GM12872 (cell line): ENCODE data around the gene CCR3.

Source experiments
- CTCF ChIP-seq: IDR thresholded peaks from 3 replicates; pipeline ENCODE4 v1.5.1; 2011; ENCODE audit warnings: low read depth, mild to moderate bottlenecking, low read length, moderate library complexity; ENCODE audit not compliant: insufficient read depth

Gene CCR3

DNA sequence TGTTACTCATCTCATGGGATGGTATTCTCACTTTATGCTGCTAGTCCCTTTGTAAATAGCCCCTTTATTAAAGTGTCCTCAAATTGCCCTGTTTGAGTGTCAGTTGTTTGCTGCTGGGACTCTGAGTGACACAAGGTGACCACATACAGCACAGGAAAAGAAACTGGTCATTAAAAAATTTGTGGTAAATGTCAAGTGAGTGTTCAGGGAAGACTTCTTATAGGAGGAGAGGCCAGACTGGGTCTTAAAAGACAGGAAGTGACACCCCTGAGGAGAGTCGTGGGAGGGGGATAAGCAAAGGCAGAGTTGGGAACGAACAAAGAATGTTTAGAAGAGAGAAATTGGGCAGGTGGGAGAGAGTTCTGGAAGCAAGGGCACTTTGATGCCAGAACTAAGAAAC is 35.2 kb downstream of the CCR3 start:
- TF ChIP-seq CTCF = no peak

DNA sequence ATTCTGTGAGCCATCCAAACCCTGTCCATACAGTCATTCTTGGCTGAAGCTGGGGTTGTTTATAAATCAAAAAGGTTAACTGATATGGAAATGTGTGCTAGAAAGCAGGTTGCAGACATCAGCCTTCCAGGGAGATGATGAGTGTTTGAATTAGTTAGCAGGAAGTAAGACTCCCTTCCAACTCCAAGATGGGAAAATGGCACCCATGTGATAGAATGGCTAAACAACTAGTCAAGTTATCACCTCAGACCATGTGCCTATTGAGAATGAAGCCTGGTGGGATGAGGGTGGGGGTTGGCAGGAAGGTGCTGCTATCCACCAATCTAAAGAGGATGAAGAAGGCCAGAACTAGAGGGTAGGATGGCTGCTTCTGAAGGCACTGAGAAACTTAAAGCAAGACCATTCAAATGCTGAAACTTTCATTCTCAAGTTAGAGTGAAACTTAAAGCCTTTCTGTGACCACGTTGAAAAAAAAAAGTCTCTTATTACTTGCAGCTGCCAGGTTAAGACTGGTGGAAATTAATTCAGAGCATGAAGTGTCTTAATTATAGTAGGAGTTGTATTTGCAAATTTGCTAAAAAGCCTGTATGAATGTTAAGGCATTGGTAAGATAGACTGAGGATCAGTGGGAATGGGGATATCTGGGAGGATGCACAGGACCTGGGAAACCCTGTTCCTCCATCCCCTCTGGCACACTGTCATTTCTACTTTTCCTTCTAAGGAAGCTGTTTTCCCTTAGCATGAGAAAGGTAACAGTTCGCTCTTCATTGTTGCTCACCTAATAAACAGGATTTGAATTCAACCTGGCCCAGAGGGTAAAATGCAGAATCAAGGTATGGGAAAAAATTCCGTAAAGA is 36.8 kb downstream of the CCR3 start:
- no peak for TF ChIP-seq CTCF

DNA sequence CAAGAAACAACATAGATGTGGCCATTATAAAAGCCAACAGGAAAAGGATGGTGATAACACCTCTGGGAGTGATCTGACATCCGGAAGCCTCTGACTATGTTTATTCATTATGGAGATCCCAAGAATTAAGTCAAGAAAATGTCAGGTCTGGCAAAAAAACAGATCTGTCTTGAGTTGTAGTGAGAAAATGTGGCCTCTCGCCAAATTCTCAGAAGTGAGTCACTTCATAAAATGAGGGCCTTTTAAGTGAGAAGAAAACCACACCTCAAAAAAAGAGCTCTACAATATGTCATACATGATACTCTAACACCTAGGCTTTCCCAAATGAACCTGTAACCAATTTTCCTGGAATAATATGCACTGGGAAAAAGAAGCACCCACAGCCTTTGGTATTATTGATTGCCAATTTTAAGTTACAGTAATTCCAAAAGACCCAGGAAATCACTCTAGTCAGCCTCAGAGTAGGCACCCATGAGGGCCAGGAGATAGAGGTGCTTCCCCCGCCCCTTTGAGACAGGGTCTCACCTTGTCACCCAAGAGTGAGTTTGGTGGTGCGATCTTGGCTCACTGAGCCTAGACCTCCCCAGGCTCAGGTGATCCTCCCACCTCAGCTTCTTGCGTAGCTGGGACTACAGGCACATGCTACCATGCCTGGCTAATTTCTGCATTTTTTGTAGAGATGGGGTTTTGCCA is 38.0 kb downstream of the CCR3 start:
- no peak for TF ChIP-seq CTCF

DNA sequence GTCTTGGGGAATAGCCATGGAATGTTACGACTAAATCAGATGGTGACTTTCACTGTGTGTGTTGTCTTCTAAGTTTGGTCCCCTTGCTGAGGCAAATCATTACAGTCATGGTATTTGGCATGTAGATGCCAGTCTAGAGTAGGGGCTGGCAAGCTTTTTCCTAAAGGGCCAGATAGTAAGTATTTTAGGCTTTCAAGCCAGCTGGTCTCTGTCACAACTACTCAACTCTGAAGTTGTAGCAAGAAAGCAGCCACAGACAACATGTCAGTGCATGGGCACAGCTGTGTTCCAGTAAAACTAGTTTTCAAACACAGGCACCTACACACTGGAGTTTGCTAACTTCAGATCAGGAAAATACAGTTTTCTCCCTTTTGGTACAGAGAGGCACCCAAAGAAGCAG is 39.3 kb downstream of the CCR3 start:
- no peak for TF ChIP-seq CTCF

DNA sequence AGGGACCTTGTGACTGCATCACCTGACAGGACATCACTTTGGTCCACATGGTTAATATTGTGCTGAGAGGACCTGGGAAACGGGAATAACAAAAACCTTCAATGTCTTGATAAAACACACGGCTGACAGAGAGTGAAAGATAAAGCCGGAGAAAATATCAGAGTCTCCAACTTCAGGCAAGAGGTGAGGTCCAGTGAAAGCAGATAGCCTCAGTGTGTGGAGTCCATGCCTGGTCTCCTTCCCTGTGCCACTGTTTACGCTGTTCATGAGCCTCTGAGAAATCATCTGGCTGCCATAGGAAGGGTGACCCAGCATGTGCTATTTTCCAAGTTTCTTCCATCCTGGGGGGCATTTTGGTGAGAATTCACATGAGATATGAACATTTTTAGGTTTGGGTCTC is 39.8 kb downstream of the CCR3 start:
- TF ChIP-seq CTCF = no peak

DNA sequence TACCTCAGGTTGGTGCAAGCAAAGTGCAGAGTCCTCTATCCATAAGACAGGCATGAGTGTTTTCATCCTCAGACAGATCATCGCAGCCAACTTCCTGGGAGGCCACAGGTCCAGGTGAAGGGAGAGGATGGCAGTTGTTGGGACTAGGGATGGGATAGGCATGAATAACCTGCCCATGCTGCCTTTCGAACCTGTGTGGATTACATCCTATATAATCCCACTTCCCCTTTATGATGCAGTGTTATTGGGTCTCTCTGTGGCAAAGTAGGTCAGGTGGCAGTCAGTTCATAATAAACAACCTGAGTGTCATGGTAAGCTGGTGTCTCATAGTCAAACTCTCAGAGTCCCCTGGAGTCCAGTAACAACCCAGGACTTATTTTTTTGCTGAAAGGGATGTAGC is 40.4 kb downstream of the CCR3 start:
- TF ChIP-seq CTCF = no peak

DNA sequence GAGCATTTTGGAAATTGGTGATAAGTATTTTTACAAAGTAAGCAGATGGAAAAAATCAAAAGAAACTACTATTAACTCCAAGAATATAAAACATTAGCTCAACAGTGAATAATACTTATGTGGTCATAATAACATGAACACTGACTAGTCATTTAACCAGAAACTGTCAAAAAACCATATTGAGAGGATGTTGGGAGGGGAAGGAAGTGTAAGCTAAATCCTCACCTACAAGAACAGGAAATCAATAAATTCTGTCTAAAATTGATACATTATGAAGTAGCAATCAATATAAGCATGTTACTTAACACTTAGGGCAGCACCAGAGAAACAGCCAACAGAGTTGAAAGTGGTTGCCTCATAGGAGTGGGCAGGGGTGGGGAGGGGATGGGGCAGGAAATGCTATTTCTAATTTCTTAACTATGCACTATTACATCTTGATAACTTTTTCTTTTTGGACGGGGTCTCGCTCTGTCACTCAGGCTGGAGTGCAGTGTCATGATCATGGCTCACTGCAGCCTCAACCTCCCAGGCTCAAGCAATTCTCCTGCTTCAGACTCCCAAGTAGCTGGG is 41.7 kb downstream of the CCR3 start:
- TF ChIP-seq CTCF = no peak
